Fibroblast of skin of scalp (primary cell): ENCODE data around the gene SLC38A10.

Experiments used
- DNase-seq: peaks from one replicate; pipeline ENCODE4 v3.0.0-alpha.2; 2013

SLC38A10 gene

GRCh38 chr17:81331527-81332043 is 36.5 kb upstream of the SLC38A10 start:
- no peak for DNase-seq

- DNase-seq = no peak
Measured at GRCh38 chr17:81330884-81331245, 35.8 kb upstream of the SLC38A10 start.

DNA sequence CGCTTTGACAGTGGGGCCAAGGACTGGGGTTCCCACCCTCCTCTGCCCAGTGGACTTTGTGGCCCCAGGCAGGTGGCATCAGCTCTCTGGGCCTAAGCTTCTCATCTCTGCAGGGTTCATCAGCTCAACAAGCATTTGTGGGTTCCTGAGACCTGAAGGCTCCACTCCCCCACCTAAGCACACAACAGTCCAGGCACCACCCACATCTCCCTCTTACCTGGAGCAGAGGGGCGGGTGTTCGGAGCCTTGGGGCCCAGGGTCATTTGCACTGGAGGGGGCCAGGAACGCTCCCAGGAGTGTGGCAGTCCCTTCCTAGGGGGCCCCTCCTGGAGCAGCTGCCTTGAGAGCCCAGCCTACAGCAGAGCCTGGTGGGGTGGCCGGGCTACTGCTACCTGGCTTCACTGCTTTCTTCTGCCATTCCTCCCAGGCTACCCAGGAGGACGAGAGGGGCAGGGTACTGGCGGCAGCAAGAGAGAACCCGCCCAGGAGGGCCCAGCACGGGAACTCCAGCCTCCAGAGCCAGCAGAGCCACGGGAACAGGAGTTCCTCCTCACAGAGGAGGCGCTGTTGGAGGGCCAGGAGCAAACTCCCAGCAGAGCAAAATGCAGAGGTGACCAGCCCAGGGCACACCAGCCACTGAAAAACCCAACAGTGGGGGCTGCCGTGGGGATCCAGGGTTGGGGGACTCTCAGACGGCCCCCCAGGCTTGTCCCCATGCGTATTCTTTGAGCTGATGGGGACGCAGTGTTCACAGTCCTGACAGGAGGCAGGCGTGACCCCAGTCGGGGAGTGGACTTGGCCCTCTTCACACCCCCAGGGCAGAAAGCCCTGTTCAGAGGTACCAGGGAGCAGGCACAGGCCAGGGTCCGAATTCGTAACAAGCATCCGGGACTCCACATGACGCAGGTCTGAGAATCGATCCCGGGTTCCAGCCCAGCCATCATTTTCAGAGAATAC is 35.1 kb upstream of the SLC38A10 start:
- DNase-seq = no peak

DNA sequence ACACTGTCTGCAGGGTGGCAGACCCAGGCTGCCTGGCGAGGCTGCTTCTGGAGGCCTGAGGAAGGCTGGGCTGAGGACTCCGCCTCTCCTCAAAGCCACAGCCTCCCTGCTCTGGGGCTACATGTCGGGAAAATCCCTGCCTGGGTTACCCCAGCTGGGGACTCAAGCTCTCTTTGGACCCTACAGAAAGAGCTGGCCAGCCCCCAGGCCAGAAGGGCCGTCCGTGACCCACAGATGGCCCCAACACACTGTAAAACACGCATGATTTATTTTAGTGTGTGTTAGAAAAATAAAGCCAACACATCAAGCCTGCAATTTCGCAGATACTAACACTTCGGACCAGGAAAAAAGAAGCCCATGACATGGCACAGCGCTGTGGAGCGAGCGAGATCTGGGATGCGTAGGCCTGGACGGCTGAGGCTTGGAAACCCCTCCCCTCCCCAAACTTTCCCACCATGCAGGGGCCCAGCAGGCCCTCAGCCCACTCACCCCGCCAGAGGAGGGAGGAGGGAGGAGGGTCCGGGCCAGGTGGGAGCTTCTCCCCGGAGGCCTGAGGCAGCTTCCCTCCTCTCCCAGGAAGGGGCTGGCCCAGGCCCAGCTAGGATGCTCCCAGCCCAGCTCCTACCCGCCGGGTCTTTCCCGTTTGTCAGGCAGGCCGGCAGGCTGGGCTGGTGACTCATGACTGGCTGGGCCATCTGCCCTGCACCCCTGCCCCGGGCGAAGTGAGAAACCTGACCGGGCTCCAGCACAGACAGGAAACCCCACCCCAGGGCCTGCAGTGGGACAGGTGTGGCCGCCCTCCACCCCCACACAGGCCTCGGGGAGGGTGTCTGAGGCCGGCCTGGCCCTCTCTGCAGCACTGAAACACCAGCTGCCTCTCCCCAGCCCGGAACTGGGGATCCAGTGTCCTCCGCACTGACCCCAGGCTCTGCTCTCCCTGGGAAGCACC is 34.1 kb upstream of the SLC38A10 start:
- peak; percentile 86 for DNase-seq

GRCh38 chr17:81328489-81328888 is 33.4 kb upstream of the SLC38A10 start:
- DNase-seq = no peak

GRCh38 chr17:81325714-81326358 is 30.7 kb upstream of the SLC38A10 start:
- no peak for DNase-seq

- DNase-seq = no peak
Measured at GRCh38 chr17:81324851-81325713, 30.0 kb upstream of the SLC38A10 start.

GRCh38 chr17:81324177-81324850 is 29.2 kb upstream of the SLC38A10 start:
- DNase-seq = no peak

DNA sequence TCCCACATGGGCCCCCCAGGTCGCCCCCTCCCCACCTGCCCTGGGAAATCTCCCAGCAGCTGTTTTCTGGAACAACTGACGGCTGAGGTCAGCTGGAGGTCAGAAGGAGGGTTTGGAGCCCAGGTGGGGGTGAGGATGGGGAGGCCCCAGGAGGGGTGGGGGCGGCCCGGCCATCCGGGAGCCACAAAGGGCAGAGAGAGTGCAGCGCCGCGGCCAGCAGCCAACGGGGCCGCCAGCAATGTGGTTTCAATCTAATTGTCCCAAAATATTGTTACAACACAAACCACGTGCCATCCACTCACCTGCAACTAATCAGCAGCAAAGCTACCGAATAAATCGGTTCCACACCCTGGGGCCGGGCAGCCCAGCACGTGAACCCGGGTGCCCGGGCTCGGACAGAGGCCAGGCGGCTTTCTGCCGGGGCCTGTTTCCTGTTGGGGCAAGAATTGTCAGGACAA is 28.3 kb upstream of the SLC38A10 start:
- no peak for DNase-seq

- no peak for DNase-seq
Measured at GRCh38 chr17:81323083-81323369, 27.9 kb upstream of the SLC38A10 start.

DNA sequence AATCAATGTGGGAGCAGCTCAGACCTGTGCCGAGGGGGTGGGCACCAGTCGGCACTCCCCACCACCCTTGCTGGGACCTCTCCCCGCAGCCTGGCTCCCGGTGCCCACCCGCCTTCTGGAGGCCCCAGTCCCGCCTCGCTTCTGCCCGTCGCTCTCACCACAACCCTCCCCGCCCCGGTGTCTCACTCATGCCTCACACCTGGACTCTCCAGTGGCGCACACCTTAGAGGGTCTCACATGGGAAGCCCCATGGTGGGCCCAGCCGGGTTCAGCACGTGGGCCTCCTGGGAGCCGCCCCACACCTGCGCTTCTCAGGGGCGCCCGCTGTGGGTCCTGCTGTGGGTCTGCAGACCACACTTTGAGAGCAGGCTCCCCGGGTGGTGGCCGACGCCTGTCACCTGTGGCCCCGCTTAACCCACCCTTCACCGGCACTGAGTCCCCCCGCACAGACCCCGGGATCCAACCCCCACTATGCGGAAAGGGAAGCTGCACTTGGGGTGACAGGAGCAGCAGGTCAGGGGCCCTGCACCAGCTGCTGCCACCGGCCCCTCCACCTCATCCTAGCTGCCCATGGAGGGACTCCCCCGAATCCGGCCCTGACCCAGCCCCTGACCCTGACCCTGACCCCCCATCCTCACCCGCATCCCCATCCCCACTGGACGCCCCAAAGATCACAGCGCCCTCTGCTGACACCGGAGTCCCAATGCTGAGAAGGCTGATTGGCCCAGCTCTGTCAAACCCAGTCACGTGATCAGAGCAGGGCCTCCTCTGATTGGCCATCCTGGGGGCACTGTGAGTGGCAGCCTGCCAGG is 27.4 kb upstream of the SLC38A10 start:
- DNase-seq = no peak

- DNase-seq = no peak
Measured at GRCh38 chr17:81317961-81318605, 23.0 kb upstream of the SLC38A10 start.

- DNase-seq = no peak
Measured at GRCh38 chr17:81317530-81317821, 22.4 kb upstream of the SLC38A10 start.

DNA sequence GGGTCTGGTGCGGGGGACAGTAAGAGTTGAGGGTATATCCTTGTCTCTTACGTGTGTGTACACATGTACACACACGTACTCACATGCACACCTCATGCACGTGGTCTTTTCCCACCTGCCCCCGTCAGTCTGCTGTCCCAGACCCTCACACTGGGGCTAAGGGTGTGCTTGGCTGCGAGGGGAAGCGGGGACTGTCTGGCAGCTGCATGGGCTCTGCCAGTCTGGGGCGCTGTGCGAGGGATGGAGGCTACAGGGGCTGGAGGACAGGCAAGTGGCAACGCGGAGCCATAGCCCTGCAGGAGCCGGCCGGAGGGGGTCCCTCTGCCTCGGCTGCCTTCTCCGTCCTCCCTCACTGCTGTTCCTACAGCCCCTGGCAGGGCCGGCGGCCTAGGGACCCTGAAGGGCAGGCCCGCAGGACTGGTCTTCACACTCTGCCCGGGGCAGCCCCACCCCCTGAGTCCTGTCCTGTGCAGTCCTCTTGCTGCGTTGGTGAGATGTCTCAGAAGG is 20.8 kb upstream of the SLC38A10 start:
- DNase-seq = no peak

DNA sequence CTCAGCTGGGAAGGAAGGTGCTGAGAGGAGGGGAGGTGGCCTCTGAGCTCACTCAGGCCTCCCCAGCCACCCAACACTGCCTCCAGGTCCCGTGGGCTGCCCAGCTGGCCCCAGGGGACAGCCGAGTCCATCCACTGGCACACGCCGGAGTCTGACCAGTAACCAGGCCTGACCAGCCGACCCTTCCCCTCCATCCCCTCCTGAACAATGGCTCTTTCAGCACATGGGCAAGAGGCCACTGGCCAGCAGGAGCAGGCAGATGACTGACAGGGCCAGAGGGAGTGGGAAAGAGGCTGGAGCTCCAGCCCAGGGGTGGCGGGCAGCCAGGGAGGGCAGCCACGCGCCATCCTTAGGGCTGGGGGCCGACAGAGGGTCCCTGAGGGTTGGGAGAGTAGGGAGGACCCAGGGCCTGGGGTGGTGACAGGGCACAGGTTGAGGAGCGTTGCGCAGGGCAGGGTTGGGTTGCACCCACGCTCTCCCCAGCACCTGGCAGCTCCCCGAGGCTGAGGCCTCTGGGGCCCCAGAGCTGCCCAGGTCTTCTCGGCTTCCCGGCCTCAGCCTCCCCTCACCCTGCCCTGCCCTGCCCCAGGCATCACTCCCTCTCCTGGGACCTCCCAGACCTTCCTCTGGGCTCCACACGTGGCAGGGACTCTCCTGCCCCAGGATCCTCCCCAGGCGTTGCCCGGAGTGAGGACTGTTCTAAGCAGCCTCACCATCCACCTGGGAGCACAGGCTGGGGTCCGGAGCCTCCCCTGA is 20.2 kb upstream of the SLC38A10 start:
- DNase-seq = no peak

DNA sequence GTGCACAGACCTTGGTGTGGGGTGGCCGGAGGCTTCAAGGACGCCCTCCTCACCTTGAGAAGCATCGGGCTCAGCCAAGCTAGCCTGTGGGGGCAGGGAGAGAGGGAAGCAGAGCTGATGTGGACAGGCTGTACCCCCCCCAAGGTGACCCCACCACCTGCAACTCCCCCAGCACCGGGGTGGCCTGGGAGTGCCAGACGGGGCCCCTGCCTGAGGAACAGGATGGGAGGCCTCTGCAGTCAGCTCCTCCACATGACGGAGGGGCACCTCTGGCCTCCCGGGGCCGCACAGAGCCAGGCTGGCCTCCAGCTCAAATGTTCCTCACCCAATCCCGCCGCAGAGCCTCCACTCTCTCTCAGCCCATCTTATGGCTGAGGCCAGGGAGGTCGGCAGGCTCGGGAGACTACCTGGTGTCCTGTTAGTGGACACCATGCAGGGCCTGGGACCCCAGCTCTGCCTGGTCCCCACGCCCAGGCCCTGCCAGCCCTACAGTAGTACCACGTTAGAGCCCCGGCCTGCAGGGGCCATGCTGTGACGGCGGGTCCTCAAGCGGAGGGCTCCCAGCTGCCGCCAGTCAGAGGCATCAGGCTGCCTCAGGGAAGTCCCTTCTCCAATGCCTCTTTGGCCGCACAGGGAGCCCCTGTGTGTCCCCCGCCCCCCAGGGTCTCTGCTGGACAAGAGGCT is 19.4 kb upstream of the SLC38A10 start:
- no peak for DNase-seq

GRCh38 chr17:81313776-81314397 is 18.8 kb upstream of the SLC38A10 start:
- DNase-seq = no peak
